ENCODE results near the gene LYRM1.

LYRM1 gene

DNA sequence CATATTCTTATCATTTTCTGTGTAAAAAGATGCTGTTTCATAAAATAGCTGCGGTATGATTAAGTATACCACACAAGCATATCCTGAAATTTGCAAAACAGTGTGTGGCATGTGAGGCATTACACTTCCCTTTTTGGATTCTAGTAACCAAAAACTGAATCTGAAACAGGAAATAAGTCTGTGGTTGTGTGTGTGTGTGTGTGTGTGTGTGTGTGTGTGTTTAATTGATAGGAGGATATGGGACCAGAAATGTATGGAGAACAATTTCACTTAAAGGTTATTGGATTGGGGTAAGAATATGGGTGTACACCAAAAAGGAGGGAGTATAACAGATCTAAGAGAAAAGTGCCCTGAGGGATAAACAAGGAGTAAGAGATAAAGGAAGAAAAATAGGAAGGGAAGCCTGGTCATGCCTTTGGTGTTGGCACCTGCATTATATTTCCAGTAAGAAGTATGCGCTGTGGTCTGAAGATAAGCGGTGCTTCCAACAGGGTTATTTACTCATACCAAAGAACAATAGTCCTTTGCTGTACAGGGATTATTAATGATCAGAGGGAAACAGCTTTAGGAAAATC, 4.0 kb downstream of the LYRM1 start:
- Histone ChIP-seq H3K4me3 (ENCODE audit: low read length, poor library complexity, severe bottlenecking) (peak overlapping the region; percentile 86), H3K4me2 (ENCODE audit: low read depth, low read length, poor library complexity, severe bottlenecking) (peak overlapping the region; percentile 73), H3K36me3 (ENCODE audit: insufficient read depth, low read length) (no peaks in the 10 kb centered on the region), H3K4me1 (ENCODE audit: insufficient read depth, low read length, poor library complexity, severe bottlenecking) (peaks cover 42% of the 10 kb centered on the region), H3K9ac (ENCODE audit: low read depth, low read length, poor library complexity, severe bottlenecking) (peak overlapping the region; percentile 11), H3F3A (ENCODE audit: low read depth) (peaks cover 8% of the 10 kb centered on the region; the same call in 1 of the 2 replicates), H3K79me2 (ENCODE audit: insufficient read depth, low read length) (peaks cover 35% of the 10 kb centered on the region), H3K9me2 (replicated peaks; ENCODE audit: low read depth, low read length) (no peaks in the 10 kb centered on the region), H3K9me3 (ENCODE audit: insufficient read depth, low read depth, low read length) (no peaks in the 10 kb centered on the region), H2AFZ (ENCODE audit: low read length) (no peak overlapping the region), H4K20me1 (ENCODE audit: insufficient read depth, low read length, poor library complexity, severe bottlenecking) (peaks cover 8% of the 10 kb centered on the region), H3K27me3 (ENCODE audit: insufficient read depth, low read length, poor library complexity, severe bottlenecking) (no peaks in the 10 kb centered on the region)
- TF ChIP-seq EZH2phosphoT487 (IDR thresholded peaks at IDR 0.05; ENCODE audit: borderline replicate concordance): no peak
- TF ChIP-seq CTCF (conservative IDR thresholded peaks at IDR 0.05; ENCODE audit: low read length): no peak

DNA sequence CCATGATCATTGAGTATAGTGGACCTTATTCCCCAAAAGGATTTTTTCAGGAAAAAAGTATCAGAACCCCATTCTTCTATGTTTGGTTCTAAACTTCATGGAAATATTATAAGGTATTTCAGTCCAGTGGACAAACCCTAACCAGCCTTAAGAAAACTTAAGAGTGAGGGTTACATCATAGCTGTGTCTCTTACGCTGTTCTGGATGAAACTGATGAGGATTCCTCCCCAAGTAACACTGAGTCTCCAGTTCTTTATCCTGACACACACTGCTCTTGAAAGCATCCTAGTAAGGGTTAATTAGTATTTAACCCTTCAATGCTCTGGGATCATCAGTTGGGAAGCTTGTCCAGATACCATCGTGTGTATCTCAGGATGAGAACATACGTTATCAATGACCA, 5.0 kb downstream of the LYRM1 start:
- H3K9ac ChIP-seq (ENCODE audit: low read depth, low read length, poor library complexity, severe bottlenecking): no peak overlapping the region
- no peak overlapping the region for H3K4me2 ChIP-seq (ENCODE audit: low read depth, low read length, poor library complexity, severe bottlenecking)
- H3K4me1 ChIP-seq (ENCODE audit: insufficient read depth, low read length, poor library complexity, severe bottlenecking): peaks cover 43% of the 10 kb centered on the region
- no peaks in the 10 kb centered on the region for H3K36me3 ChIP-seq (ENCODE audit: insufficient read depth, low read length)
- H3K9me3 ChIP-seq (ENCODE audit: insufficient read depth, low read depth, low read length): no peaks in the 10 kb centered on the region
- H3K27me3 ChIP-seq (ENCODE audit: insufficient read depth, low read length, poor library complexity, severe bottlenecking): no peaks in the 10 kb centered on the region
- peaks cover 32% of the 10 kb centered on the region for H3K79me2 ChIP-seq (ENCODE audit: insufficient read depth, low read length)
- TF ChIP-seq CTCF (conservative IDR thresholded peaks at IDR 0.05; ENCODE audit: low read length) (no peak), EZH2phosphoT487 (IDR thresholded peaks at IDR 0.05; ENCODE audit: borderline replicate concordance) (no peak)
- peaks cover 11% of the 10 kb centered on the region; the same call in 1 of the 2 replicates for H3F3A ChIP-seq (ENCODE audit: low read depth)
- no peak overlapping the region for H3K4me3 ChIP-seq (ENCODE audit: low read length, poor library complexity, severe bottlenecking)
- no peak overlapping the region for H2AFZ ChIP-seq (ENCODE audit: low read length)
- no peaks in the 10 kb centered on the region for H3K9me2 ChIP-seq (replicated peaks; ENCODE audit: low read depth, low read length)
- H4K20me1 ChIP-seq (ENCODE audit: insufficient read depth, low read length, poor library complexity, severe bottlenecking): peaks cover 8% of the 10 kb centered on the region

DNA sequence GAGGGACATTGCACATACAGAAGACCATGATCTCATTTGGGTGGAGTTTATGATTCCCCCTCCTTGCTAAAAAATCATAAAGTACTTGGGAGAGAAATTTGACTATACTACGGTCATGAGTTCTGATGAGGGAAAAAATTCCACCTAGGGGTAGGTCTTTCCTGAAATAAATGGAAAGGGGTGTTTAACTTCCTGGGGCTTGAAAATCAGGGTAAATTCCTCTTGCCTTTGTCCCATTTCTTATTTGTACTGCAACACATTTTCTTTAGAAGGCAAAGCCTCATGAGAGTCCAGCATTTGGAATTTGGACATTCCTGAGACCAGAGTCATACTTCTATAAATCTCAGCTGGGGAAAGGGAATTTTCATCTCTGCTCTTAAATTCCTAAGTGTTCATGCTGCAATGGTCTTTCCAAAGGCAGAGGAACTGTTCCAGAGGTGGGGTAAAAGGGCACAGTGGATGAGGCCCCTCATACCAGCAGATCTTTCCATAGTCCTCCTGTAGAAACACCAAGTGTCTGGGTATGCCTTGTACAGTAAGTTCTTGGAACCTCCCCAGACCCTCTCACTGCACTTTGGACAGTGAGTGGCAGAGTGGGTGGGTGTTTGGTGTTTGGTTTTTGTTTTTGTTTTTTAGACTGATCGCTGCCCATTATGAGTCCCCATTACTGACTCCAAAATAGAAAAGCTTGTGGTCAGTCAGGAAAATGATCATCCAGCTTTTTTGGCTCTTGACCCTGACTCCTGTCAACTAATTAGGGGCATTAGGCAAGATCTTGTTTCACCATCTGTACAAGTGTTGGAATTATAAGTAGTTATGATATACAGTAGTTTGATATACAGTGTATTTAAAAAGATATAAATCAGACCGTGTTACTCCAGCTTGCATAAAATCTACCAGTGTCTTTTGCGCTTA, 6.0 kb downstream of the LYRM1 start:
- no peaks in the 10 kb centered on the region for H3K27me3 ChIP-seq (ENCODE audit: insufficient read depth, low read length, poor library complexity, severe bottlenecking)
- H3K36me3 ChIP-seq (ENCODE audit: insufficient read depth, low read length): no peaks in the 10 kb centered on the region
- peaks cover 11% of the 10 kb centered on the region; the same call in 1 of the 2 replicates for H3F3A ChIP-seq (ENCODE audit: low read depth)
- no peak overlapping the region for H3K4me3 ChIP-seq (ENCODE audit: low read length, poor library complexity, severe bottlenecking)
- H3K4me1 ChIP-seq (ENCODE audit: insufficient read depth, low read length, poor library complexity, severe bottlenecking): peaks cover 49% of the 10 kb centered on the region
- no peak overlapping the region for H2AFZ ChIP-seq (ENCODE audit: low read length)
- TF ChIP-seq EZH2phosphoT487 (IDR thresholded peaks at IDR 0.05; ENCODE audit: borderline replicate concordance) (no peak), CTCF (conservative IDR thresholded peaks at IDR 0.05; ENCODE audit: low read length) (no peak)
- peaks cover 8% of the 10 kb centered on the region for H4K20me1 ChIP-seq (ENCODE audit: insufficient read depth, low read length, poor library complexity, severe bottlenecking)
- no peak overlapping the region for H3K4me2 ChIP-seq (ENCODE audit: low read depth, low read length, poor library complexity, severe bottlenecking)
- no peaks in the 10 kb centered on the region for H3K9me2 ChIP-seq (replicated peaks; ENCODE audit: low read depth, low read length)
- H3K9me3 ChIP-seq (ENCODE audit: insufficient read depth, low read depth, low read length): no peaks in the 10 kb centered on the region
- peaks cover 21% of the 10 kb centered on the region for H3K79me2 ChIP-seq (ENCODE audit: insufficient read depth, low read length)
- H3K9ac ChIP-seq (ENCODE audit: low read depth, low read length, poor library complexity, severe bottlenecking): no peak overlapping the region
